SJSA1 (cell line): ENCODE measurements around the gene CRAMP1. TPM values are rescaled to one million over a fixed set of nuclear protein-coding genes. Genes with fewer than 3 reads are reported as not detected.
"Not testable (repeated sequence)": the region's sequence is repeated elsewhere in the genome, so short reads cannot be mapped to it uniquely, and the experiment has no call there.

ENCODE experiments used
- DNase-seq, 2 experiments: peaks; one replicate each; pipeline ENCODE4 v3.0.0-alpha.2; 2015 to 2020; ENCODE audit warnings: low spot score in 2 of 2, low read depth in 1 of 2
- H3K27ac ChIP-seq: fragments of 250-450 bp; sonication (Bioruptor Pico); 2 replicates; pipeline ENCODE4 v1.5.1; 2020; ENCODE audit warnings: mild to moderate bottlenecking, moderate library complexity
- H3K27me3 ChIP-seq: fragments of 250-450 bp; sonication (Bioruptor Pico); replicated peaks from 2 replicates; pipeline ENCODE4 v1.5.1; 2020; ENCODE audit warnings: mild to moderate bottlenecking, moderate library complexity
- H3K36me3 ChIP-seq: fragments of 250-450 bp; sonication (Bioruptor Pico); 2 replicates; pipeline ENCODE4 v1.5.1; 2020; ENCODE audit warnings: mild to moderate bottlenecking
- H3K4me1 ChIP-seq: fragments of 250-450 bp; sonication (Bioruptor Pico); replicated peaks from 2 replicates; pipeline ENCODE4 v1.6.1; 2021; ENCODE audit warnings: mild to moderate bottlenecking
- H3K4me3 ChIP-seq: fragments of 250-450 bp; sonication (Bioruptor Pico); 2 replicates; pipeline ENCODE4 v1.5.1; 2020; ENCODE audit warnings: mild to moderate bottlenecking
- H3K9me3 ChIP-seq: fragments of 250-450 bp; sonication (Bioruptor Pico); replicated peaks from 2 replicates; pipeline ENCODE4 v1.5.1; 2020; ENCODE audit warnings: mild to moderate bottlenecking
- total RNA-seq: library from RNA; depleted of rRNA; stranded (reverse); fragments of >200 nt; shearing (Covaris generic); gene quantifications from 2 replicates; pipeline ENCODE4 v1.2.3, GENCODE V29; 2014

The CRAMP1 gene
- total RNA-seq, 1 experiment from 2014 or later: 10.3 TPM

- H3K4me3 ChIP-seq: no peak overlapping the region
- H3K4me1 ChIP-seq: peaks cover 15% of the 10 kb centered on the region
- H3K9me3 ChIP-seq: no peaks in the 10 kb centered on the region; the same call in 1 of the 2 replicates
- H3K27me3 ChIP-seq: no peaks in the 10 kb centered on the region
- H3K27ac ChIP-seq: no peak overlapping the region
- peaks cover 91% of the 10 kb centered on the region for H3K36me3 ChIP-seq
- no peak for DNase-seq
Measured at GRCh38 chr16:1700246-1700645, 88.1 kb downstream of the CRAMP1 start.

DNA sequence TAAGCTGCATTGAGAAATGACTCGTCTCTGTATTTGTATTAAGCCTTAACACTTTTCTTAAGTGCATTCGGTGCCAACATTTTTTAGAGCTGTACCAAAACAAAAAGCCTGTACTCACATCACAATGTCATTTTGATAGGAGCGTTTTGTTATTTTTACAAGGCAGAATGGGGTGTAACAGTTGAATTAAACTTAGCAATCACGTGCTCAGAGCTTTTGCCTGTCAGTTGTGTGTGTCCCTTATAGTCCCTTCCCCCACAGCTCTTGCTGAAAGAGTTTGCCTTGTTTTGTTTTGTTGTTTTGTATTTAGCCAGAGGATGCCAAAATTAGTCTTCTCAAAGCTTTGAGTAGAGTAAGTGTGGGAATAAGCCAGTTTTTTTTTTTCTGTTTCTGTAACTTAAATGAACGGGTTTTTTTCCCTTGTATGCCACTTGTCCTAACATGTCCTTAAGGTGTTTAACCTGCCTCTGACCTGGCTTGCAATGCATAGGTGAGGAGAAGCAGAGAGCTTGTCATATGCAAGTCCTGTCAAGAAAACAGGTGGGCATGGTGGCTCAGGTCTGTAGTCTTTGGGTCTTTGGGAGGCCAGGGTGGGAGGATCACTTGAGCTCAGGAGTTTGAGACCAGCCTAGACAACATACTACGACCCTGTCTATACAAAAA lies 89.2 kb downstream of the CRAMP1 start:
- Histone ChIP-seq H3K4me1 (peaks cover 16% of the 10 kb centered on the region), H3K27ac (no peak overlapping the region), H3K36me3 (peaks cover 85% of the 10 kb centered on the region), H3K4me3 (no peak overlapping the region), H3K9me3 (no peaks in the 10 kb centered on the region; the same call in 1 of the 2 replicates), H3K27me3 (no peaks in the 10 kb centered on the region)
- no peak for DNase-seq

DNA sequence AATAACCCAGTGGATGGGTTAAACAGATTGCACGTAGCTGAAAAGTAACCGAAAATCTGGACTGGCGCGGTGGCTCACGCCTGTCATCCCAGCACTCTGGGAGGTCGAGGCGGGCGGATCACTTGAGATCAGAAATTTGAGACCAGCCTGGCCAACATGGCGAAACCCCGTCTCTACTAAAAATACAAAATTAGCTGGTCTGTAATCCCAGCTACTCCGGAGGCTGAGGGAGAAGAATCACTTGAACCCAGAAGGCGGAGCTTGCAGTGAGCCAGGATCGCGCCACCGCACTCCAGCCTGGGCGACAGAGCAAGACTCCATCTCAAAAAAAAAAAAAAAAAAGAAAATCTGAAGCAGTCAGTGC lies 93.1 kb downstream of the CRAMP1 start:
- DNase-seq: peak in 1 of 2 experiments; percentile 55
- Histone ChIP-seq H3K27ac (peak overlapping the region; percentile 76), H3K4me1 (peaks cover 18% of the 10 kb centered on the region), H3K36me3 (peaks cover 57% of the 10 kb centered on the region), H3K4me3 (peak overlapping the region; percentile 82)
- H3K9me3 ChIP-seq, H3K27me3 ChIP-seq: not testable (repeated sequence)

DNA sequence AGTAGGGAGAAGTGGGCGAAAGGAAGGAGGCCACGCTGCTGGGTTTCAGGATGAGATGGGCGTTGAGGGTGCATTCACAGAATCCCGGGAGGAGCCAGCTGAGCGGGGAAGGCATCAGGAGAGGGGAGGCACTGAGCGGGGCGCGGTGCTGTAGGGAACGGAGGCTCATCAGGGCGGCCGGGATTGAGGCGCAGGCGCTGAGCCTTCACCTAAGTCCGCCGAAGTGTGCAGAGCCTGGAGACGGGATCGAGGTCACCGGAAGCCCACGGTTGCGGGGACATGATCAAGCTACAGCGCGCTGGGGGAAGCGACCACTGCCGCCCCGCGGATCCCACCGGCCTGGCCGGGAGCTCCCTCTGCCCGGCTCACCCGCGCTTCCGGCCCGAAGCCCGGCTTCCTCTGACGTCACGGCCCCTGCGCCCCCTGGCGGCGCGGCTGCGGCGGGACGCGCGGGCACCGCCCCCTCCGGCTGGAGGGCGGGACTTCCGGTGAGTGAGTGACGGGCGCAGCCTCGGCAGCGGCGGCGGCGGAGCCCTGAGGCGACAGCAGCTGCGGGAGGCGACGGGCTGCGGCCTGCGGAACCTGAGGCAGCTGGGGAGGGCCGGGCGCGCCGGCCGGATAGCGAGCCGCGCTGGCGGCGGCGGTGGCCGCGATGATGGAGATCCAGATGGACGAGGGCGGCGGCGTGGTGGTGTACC lies 93.7 kb downstream of the CRAMP1 start, which contains the start of gene MAPK8IP3:
Gene MAPK8IP3, plus strand, starts transcription at position 508 of the 698 bp plus-strand sequence. Its CDS starts 145 bp downstream, at position 653.
- H3K36me3 ChIP-seq: peaks cover 52% of the 10 kb centered on the region
- DNase-seq: peak; percentile 88 to 99
- H3K4me3 ChIP-seq: peak within 1 kb of the TSS; percentile 82
- peaks cover 18% of the 10 kb centered on the region for H3K4me1 ChIP-seq
- H3K27me3 ChIP-seq: no peaks in the 10 kb centered on the region
- H3K27ac ChIP-seq: peak within 1 kb of the TSS; percentile 76
- no peaks in the 10 kb centered on the region for H3K9me3 ChIP-seq

- DNase-seq: no peak
- H3K4me3 ChIP-seq: peak overlapping the region; percentile 82
Measured at GRCh38 chr16:1706386-1707192, 94.4 kb downstream of the CRAMP1 start.

GRCh38 chr16:1707193-1707790 lies 95.1 kb downstream of the CRAMP1 start:
- DNase-seq: peak in 1 of 2 experiments; percentile 52
- peaks cover 18% of the 10 kb centered on the region for H3K4me1 ChIP-seq
- no peaks in the 10 kb centered on the region for H3K27me3 ChIP-seq
- H3K27ac ChIP-seq: peak overlapping the region; percentile 20
- H3K36me3 ChIP-seq: peaks cover 42% of the 10 kb centered on the region
- no peaks in the 10 kb centered on the region for H3K9me3 ChIP-seq
- peak overlapping the region; percentile 82 for H3K4me3 ChIP-seq

More at GRCh38 chr16:1706386-1707192, 94.4 kb downstream of the CRAMP1 start:
- Histone ChIP-seq H3K27ac (peak overlapping the region; percentile 76), H3K9me3 (no peaks in the 10 kb centered on the region), H3K36me3 (peaks cover 48% of the 10 kb centered on the region), H3K4me1 (peaks cover 18% of the 10 kb centered on the region), H3K27me3 (no peaks in the 10 kb centered on the region)

DNA sequence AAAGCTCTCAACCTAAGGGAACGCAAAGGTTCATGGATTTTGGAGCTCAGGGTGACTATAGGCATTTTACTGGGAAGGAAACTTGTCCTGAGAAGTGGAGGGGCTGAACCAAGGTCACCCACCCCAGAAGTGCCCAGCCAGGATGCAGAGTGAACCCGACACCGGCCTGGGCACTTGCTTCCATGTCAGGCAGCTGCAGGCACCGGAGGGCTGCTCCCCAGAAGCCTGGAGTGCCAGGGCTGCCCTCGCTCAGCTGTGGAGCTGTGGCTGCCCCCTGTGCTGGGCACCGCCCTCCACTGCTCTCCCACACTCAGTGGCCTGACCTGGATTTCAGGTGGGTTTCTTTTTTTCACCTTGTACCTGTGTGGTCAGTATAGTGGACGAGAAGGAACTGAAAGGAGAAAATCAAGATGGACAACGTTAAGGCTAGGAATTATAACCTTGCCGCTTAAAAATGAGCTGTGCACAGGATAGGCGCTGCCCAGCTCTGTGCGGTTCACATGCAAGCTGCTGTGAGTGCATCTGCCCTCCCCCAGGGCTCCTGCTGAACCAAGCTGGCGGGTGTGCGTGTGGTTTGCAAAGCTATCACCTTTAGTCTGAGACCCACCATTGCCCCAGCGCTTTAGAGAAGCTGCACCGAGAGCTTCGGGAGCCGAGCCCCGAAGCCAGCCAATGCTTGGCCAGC lies 96.1 kb downstream of the CRAMP1 start:
- no peaks in the 10 kb centered on the region for H3K27me3 ChIP-seq
- H3K36me3 ChIP-seq: peaks cover 39% of the 10 kb centered on the region
- H3K4me1 ChIP-seq: peaks cover 28% of the 10 kb centered on the region
- no peaks in the 10 kb centered on the region for H3K9me3 ChIP-seq
- no peak for DNase-seq
- H3K27ac ChIP-seq: no peak overlapping the region
- H3K4me3 ChIP-seq: peak overlapping the region; percentile 82; the same call in 1 of the 2 replicates

DNA sequence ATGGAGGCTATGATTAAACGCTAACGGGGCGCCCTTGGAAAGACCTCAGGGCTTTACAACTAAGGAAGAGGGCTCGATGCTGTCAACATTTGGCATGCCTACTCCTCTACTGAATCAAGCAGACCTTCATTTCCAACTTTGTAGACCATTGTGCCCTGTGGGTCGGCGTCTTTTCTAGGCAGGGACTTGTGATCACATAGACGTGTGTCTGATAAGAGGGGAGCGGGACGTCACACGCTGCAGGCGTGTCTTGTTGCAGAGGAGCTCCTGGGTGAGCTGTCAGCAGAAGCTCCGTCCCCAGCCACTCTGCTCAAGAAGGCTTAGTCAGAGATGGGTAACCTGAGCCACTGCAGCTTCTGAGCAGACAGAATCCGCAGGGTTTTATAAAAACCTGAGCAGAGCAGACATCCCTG lies 96.6 kb downstream of the CRAMP1 start:
- H3K4me3 ChIP-seq: no peak overlapping the region
- H3K36me3 ChIP-seq: peaks cover 36% of the 10 kb centered on the region
- H3K4me1 ChIP-seq: peaks cover 30% of the 10 kb centered on the region
- H3K27ac ChIP-seq: no peak overlapping the region
- H3K9me3 ChIP-seq: no peaks in the 10 kb centered on the region
- no peaks in the 10 kb centered on the region for H3K27me3 ChIP-seq
- DNase-seq: no peak

GRCh38 chr16:1709356-1709755 lies 97.2 kb downstream of the CRAMP1 start:
- H3K4me1 ChIP-seq: peaks cover 27% of the 10 kb centered on the region
- H3K4me3 ChIP-seq: no peak overlapping the region
- no peak overlapping the region for H3K27ac ChIP-seq
- no peaks in the 10 kb centered on the region for H3K9me3 ChIP-seq
- peaks cover 35% of the 10 kb centered on the region for H3K36me3 ChIP-seq
- no peak for DNase-seq
- no peaks in the 10 kb centered on the region for H3K27me3 ChIP-seq

DNA sequence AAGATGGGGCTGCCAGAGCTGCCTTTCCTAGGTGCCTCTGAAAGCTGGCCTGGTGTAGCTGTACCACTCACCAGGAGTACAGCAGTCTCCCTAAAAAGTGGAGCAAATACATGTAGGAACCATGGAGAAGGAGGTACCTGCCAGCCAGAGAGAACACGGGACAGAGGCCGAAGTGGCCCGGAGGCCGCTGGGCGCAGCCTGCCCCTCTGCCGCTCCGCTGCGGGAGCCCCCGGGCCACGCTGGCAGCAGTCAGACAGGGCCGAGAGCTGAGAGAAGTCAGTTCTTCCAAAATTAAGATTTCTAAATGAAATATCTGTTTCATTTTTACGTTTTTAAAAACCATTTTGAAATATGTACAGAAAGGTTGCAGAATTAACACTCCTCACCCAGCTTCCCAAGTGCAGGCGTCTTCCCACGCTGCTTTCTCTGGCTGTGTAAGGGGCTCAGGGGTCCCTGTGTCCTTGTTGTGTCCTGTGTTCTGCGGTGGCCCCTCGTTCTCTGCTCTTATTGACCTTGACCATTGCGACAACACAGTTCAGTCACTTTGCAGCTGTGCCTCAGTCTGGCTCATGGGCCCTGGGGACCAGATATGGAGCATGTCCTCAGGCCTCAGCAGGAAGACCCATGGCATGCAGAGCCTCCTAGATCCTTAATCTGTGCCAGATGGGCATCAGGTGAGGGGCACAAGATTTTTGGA lies 98.8 kb downstream of the CRAMP1 start:
- H3K9me3 ChIP-seq: no peaks in the 10 kb centered on the region
- no peak for DNase-seq

DNA sequence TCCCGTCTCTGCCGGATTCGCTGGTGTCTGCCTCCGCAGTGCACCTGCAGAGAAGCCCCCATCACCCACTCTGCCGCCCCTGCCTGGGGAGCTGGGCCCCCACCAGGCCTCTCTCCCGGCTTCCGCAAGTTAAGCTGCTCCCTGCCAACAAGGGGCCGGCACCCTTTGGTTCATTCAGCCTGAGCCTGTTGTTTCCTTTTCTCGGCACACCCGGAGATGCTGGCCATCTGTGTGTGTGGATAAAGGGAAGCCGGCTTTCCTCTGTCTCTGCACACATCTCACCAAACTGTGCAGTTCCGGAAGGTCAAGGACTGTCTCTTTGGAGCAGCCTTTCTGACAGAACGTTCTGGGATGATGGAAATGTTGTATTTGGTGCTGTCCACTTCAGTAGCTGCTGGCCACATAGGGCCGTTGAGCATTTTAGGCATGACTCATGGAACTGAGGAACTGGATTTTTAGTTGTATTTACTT lies 100.7 kb downstream of the CRAMP1 start:
- DNase-seq: no peak
- H3K4me3 ChIP-seq: no peak overlapping the region

More for the DNA sequence above, 98.8 kb downstream of the CRAMP1 start:
- H3K36me3 ChIP-seq: peaks cover 33% of the 10 kb centered on the region
- H3K4me3 ChIP-seq: no peak overlapping the region
- no peaks in the 10 kb centered on the region for H3K27me3 ChIP-seq
- H3K4me1 ChIP-seq: peaks cover 18% of the 10 kb centered on the region
- H3K27ac ChIP-seq: no peak overlapping the region

GRCh38 chr16:1713331-1713730 lies 101.2 kb downstream of the CRAMP1 start:
- no peak overlapping the region for H3K4me3 ChIP-seq
- H3K36me3 ChIP-seq: peaks cover 24% of the 10 kb centered on the region
- H3K27ac ChIP-seq: no peak overlapping the region
- no peak for DNase-seq
- H3K4me1 ChIP-seq: peaks cover 12% of the 10 kb centered on the region
- no peaks in the 10 kb centered on the region for H3K9me3 ChIP-seq
- H3K27me3 ChIP-seq: no peaks in the 10 kb centered on the region

More for the DNA sequence above, 100.7 kb downstream of the CRAMP1 start:
- Histone ChIP-seq H3K36me3 (peaks cover 29% of the 10 kb centered on the region), H3K9me3 (no peaks in the 10 kb centered on the region), H3K27me3 (no peaks in the 10 kb centered on the region), H3K4me1 (peaks cover 17% of the 10 kb centered on the region), H3K27ac (no peak overlapping the region)
